ENCODE results near the gene TMEM132E. TPM values are rescaled to one million over a fixed set of nuclear protein-coding genes. Genes with fewer than 3 reads are reported as not detected.

TMEM132E gene
- total RNA-seq, 2 donors from 2014 or later: not detected

DNA sequence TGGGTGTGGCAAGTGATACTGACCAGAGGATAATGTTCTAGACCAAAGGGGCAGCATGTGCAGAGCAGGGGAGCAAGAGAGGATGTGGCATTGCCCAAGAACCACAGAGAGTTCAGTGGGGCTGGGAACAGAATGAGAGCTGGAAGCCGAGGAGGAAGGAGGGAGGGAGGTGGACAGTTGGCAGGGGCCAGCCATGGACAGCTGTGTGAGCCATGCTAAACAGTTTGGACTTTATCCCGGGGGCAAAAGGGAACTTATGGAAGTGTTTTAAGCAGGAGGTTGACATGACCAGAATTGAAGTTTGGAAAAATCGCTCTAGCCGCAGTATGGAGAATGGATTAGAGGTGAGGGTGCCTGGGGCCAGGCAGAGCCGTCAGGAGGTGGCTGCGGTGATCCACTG lies 29.4 kb upstream of the TMEM132E start:
- 36 to 49% methylated on average over 6 of the region's 6 CpGs for WGBS, 2 donors
- Histone ChIP-seq H3K36me3 (replicated peaks in 1 of 2; ENCODE audit: insufficient read depth in 1 of 2, low read depth in 2 of 2) (no peaks in the 10 kb centered on the region), H3K4me3 (no peak overlapping the region), H3K27me3 (no peaks in the 10 kb centered on the region), H3K9me3 (no peaks in the 10 kb centered on the region), H3K4me1 (no peaks in the 10 kb centered on the region), H3K27ac (no peak overlapping the region)
- no peak for DNase-seq
- ATAC-seq: no peak
- intact Hi-C loops (cut with DNase I): loop anchor here (10.0 kb wide), 1 partner anchor 565 kb away; the partner anchor contains the start of gene RAD51D
- TF ChIP-seq POLR2A (IDR thresholded peaks at IDR 0.05): no peak
- TF ChIP-seq, protein P1, sequence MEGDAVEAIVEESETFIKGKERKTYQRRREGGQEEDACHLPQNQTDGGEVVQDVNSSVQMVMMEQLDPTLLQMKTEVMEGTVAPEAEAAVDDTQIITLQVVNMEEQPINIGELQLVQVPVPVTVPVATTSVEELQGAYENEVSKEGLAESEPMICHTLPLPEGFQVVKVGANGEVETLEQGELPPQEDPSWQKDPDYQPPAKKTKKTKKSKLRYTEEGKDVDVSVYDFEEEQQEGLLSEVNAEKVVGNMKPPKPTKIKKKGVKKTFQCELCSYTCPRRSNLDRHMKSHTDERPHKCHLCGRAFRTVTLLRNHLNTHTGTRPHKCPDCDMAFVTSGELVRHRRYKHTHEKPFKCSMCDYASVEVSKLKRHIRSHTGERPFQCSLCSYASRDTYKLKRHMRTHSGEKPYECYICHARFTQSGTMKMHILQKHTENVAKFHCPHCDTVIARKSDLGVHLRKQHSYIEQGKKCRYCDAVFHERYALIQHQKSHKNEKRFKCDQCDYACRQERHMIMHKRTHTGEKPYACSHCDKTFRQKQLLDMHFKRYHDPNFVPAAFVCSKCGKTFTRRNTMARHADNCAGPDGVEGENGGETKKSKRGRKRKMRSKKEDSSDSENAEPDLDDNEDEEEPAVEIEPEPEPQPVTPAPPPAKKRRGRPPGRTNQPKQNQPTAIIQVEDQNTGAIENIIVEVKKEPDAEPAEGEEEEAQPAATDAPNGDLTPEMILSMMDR (IDR thresholded peaks at IDR 0.05): no peak

DNA sequence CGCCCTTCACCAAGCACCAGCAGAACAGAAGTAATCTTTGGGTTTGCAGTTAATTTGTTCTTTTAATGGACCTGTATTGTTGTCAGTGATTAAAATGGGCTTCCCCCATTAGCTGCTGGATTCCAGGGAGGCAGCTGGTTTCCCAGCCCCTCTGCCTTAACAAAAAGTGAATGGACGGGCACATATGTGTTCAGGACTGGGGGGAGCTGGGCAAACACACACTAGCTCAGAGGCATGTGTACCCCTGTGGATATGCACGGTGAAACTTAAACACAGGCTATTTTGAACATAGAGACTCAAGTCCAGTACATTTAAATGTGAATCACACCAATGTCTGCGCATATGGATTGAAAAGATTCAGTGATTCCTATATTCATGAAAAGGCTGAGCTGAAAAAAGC lies 25.5 kb upstream of the TMEM132E start:
- WGBS, 2 donors: 60 to 64% methylated on average over 4 of the region's 4 CpGs
- Histone ChIP-seq H3K4me3 (no peak overlapping the region), H3K36me3 (replicated peaks in 1 of 2; ENCODE audit: insufficient read depth in 1 of 2, low read depth in 2 of 2) (no peaks in the 10 kb centered on the region), H3K27ac (no peak overlapping the region), H3K9me3 (no peaks in the 10 kb centered on the region), H3K27me3 (no peaks in the 10 kb centered on the region), H3K4me1 (no peaks in the 10 kb centered on the region)
- intact Hi-C loops (cut with DNase I): no loop called here
- no peak for ATAC-seq
- TF ChIP-seq POLR2A (IDR thresholded peaks at IDR 0.05): no peak
- TF ChIP-seq, protein P1 (IDR thresholded peaks at IDR 0.05): no peak
- DNase-seq: no peak

DNA sequence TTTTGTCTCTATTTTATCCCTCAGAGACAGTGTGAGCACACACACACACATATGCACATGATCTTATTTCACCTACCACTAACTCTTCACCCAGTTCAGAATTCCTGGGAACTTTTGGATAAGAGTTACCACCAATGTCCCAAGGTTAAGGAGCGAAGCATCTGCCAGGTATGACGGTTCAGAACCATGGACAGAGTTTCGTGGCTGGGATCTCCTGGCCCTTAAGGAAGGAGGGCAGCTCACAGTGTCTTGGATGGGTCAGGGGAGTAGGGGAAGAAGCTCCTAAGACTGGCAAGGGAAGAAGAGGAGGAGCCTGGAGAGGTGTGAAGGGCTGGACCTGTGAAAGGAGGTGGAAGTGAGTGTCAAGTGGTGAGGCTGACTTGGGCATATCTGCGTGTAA lies 23.0 kb upstream of the TMEM132E start:
- H3K27me3 ChIP-seq: no peaks in the 10 kb centered on the region
- H3K36me3 ChIP-seq (replicated peaks in 1 of 2; ENCODE audit: insufficient read depth in 1 of 2, low read depth in 2 of 2): no peaks in the 10 kb centered on the region
- H3K9me3 ChIP-seq: no peaks in the 10 kb centered on the region
- TF ChIP-seq, protein P1 (IDR thresholded peaks at IDR 0.05): no peak
- TF ChIP-seq POLR2A (IDR thresholded peaks at IDR 0.05): no peak
- H3K4me1 ChIP-seq: no peaks in the 10 kb centered on the region
- no peak overlapping the region for H3K27ac ChIP-seq
- H3K4me3 ChIP-seq: no peak overlapping the region
- intact Hi-C loops (cut with DNase I): no loop called here
- ATAC-seq: no peak
- 5 to 10% methylated on average over 4 of the region's 4 CpGs for WGBS, 2 donors
- DNase-seq: no peak

DNA sequence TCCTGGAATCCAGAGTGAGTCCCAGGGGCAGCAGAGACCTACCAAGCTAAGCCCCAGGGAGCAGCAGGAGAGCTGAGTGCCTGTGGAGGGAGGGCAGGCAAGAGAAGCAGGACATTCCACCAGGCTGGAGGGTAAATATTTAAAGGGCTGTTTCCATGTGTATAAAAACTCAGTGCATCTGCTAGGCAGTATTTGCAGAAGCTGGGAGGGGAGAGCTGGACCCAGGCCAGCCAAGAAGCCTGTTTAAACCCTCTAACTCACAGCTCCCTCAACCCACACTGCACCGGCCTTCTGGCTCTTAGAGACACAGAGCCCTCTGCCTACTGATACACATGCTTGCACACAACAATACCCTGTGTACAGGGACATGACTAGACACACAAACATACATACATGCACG lies 22.5 kb upstream of the TMEM132E start:
- Histone ChIP-seq H3K27ac (no peak overlapping the region), H3K36me3 (replicated peaks in 1 of 2; ENCODE audit: insufficient read depth in 1 of 2, low read depth in 2 of 2) (no peaks in the 10 kb centered on the region), H3K4me1 (no peaks in the 10 kb centered on the region), H3K27me3 (no peaks in the 10 kb centered on the region), H3K9me3 (no peaks in the 10 kb centered on the region), H3K4me3 (no peak overlapping the region)
- DNase-seq (no peak), ATAC-seq (no peak)
- intact Hi-C loops (cut with DNase I): no loop called here
- TF ChIP-seq POLR2A (IDR thresholded peaks at IDR 0.05): no peak
- TF ChIP-seq, protein P1 (IDR thresholded peaks at IDR 0.05): no peak
- WGBS, 2 donors: 33 to 50% methylated on average over 1 to 2 of the region's 2 CpGs

DNA sequence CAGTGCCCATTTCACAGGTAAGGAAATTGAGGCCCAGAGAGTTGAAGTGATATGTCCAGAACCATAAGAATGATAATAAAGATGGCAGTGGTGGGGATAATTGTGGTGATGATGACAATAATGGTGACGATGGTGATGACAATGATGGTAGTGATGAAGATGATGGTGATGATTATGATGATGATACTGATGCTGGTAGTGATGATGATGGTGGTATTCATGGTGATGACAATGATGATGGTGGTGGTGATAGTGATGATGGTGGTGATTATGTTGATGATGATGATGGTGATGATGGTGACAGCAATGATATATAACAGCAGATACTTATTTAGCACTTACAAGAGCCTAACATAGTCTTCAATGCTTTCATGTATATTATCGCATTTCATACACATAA lies 18.1 kb upstream of the TMEM132E start:
- ATAC-seq (no peak), DNase-seq (no peak)
- no peaks in the 10 kb centered on the region for H3K4me1 ChIP-seq
- no peaks in the 10 kb centered on the region for H3K36me3 ChIP-seq (replicated peaks in 1 of 2; ENCODE audit: insufficient read depth in 1 of 2, low read depth in 2 of 2)
- no peaks in the 10 kb centered on the region for H3K27me3 ChIP-seq
- intact Hi-C loops (cut with DNase I): no loop called here
- WGBS, 2 donors: 66 to 73% methylated on average over 2 of the region's 2 CpGs
- H3K9me3 ChIP-seq: no peaks in the 10 kb centered on the region
- no peak for TF ChIP-seq POLR2A (IDR thresholded peaks at IDR 0.05)
- TF ChIP-seq, protein P1 (IDR thresholded peaks at IDR 0.05): no peak
- no peak overlapping the region for H3K4me3 ChIP-seq
- no peak overlapping the region for H3K27ac ChIP-seq
